K562 (cell line): ENCODE measurements around the gene BRME1. TPM values are rescaled to one million over a fixed set of nuclear protein-coding genes. Genes with fewer than 3 reads are reported as not detected.
A peak's percentile ranks its signal among the peaks of the same experiment; 100 is the strongest.

Source experiments
- ATAC-seq: fragments of 200-7000 bp; cut with Tn5 transposase; 3 replicates; pipeline ENCODE4 v1.9.1; 2020; ENCODE audit warnings: moderate library complexity
- BruUV-seq: library from RNA; stranded (reverse); fragments of 400-500 nt; replicated peaks from 2 replicates; lab custom pipeline; 2021; lab: Mats Ljungman, UMichigan
- CTCF ChIA-PET: fragments of 300-600 bp; formaldehyde crosslinking; extraction: SDS; loops from one replicate; lab custom pipeline; 2021; ENCODE audit warnings: low intra/inter-chr PET ratio; lab: Yijun Ruan, JAX
- POLR2A ChIA-PET: fragments of 300-600, 350-650 bp; sonication (Branson Sonifier 250); formaldehyde crosslinking; extraction: SDS; loops from one replicate; lab custom pipeline; 2021; ENCODE audit warnings: antibody characterized with exemption, inconsistent platforms; lab: Yijun Ruan, JAX
- DNase-seq, 4 experiments: peaks; one replicate each; pipeline versions ENCODE4 v3.0.0 to v3.0.0-alpha.2; 2011 to 2018; ENCODE audit warnings: low spot score in 3 of 4, mixed read lengths in 3 of 4; ENCODE audit errors: extremely low read depth in 1 of 4
- FAIRE-seq: peaks from 2 replicates; lab custom pipeline; 2011; peaks lifted over from hg19 to GRCh38; lab: Jason Lieb, UNC
- H2AFZ ChIP-seq: 2 replicates; pipeline ENCODE4 v1.6.0; 2011; ENCODE audit warnings: low read depth, low read length, control low read depth, inconsistent platforms
- H3K27ac ChIP-seq: fragments of 200-600 bp; 3 replicates; pipeline ENCODE4 v1.8.0; 2011; ENCODE audit warnings: low read depth, mild to moderate bottlenecking, control low read depth, inconsistent platforms, low read length, moderate library complexity, mixed read lengths; ENCODE audit errors: extremely low read depth
- H3K27me3 ChIP-seq, 2 experiments: fragments of 300-600 bp in 1 of 2; 2 replicates in 1 of 2; 3 replicates in 1 of 2; pipeline versions ENCODE4 v1.6.0 to v1.8.0; 2011; ENCODE audit warnings: inconsistent platforms in 2 of 2, low read length in 2 of 2, mild to moderate bottlenecking in 1 of 2, mixed read lengths in 1 of 2, moderate library complexity in 1 of 2; ENCODE audit not compliant: control insufficient read depth in 2 of 2, insufficient read depth in 2 of 2
- H3K36me3 ChIP-seq: fragments of 300-600 bp; 3 replicates; pipeline ENCODE4 v1.8.0; 2011; ENCODE audit warnings: mild to moderate bottlenecking, low read length, inconsistent platforms; ENCODE audit not compliant: control insufficient read depth, insufficient read depth
- H3K4me1 ChIP-seq, 2 experiments: fragments of 200-600 bp in 1 of 2; replicated peaks in 1 of 2; 2 replicates in 1 of 2; 3 replicates in 1 of 2; pipeline versions ENCODE4 v1.5.1 to v1.8.0; 2011; ENCODE audit warnings: inconsistent platforms in 2 of 2, low read length in 2 of 2, mild to moderate bottlenecking in 1 of 2, mixed read lengths in 1 of 2, moderate library complexity in 1 of 2; ENCODE audit not compliant: control insufficient read depth in 2 of 2, insufficient read depth in 2 of 2
- H3K4me2 ChIP-seq: 2 replicates; pipeline ENCODE4 v1.6.1; 2011; ENCODE audit warnings: low read length, control low read depth, inconsistent platforms, mixed read lengths; ENCODE audit not compliant: insufficient read depth
- H3K4me3 ChIP-seq: fragments of 200-600 bp; sonication (generic), shearing (Covaris generic); 2 replicates; pipeline ENCODE4 v1.5.1; 2016; ENCODE audit warnings: control low read depth, inconsistent platforms
- H3K79me2 ChIP-seq: fragments of 200-600 bp; 3 replicates; pipeline ENCODE4 v1.8.0; 2011; ENCODE audit warnings: low read length, inconsistent platforms; ENCODE audit not compliant: control insufficient read depth, insufficient read depth
- H3K9ac ChIP-seq, 2 experiments: 2 replicates each; pipeline versions ENCODE4 v1.6.0 to v1.6.1; 2011; ENCODE audit warnings: low read depth in 2 of 2, low read length in 2 of 2, control low read depth in 1 of 2, inconsistent platforms in 1 of 2, mild to moderate bottlenecking in 1 of 2, mixed read lengths in 1 of 2; ENCODE audit not compliant: insufficient read depth in 1 of 2
- H3K9me1 ChIP-seq: one replicate; pipeline ENCODE4 v1.6.0; 2011; ENCODE audit warnings: inconsistent platforms, mild to moderate bottlenecking, low read length, moderate library complexity; ENCODE audit not compliant: control insufficient read depth, insufficient read depth
- H3K9me3 ChIP-seq: replicated peaks from 2 replicates; pipeline ENCODE4 v1.5.1; 2011; ENCODE audit warnings: low read depth, low read length, inconsistent platforms; ENCODE audit not compliant: control insufficient read depth, insufficient read depth
- H4K20me1 ChIP-seq: replicated peaks from 2 replicates; pipeline ENCODE4 v1.6.1; 2011; ENCODE audit warnings: low read length, inconsistent platforms, mixed read lengths; ENCODE audit not compliant: control insufficient read depth, insufficient read depth
- CHCHD3 ChIP-seq: fragments of 250-450 bp; sonication (Bioruptor Pico); IDR thresholded peaks from 2 replicates; pipeline ENCODE4 v2.1.2; 2022; ENCODE audit warnings: mild to moderate bottlenecking
- E2F3 ChIP-seq: fragments of 250-450 bp; sonication (Bioruptor Pico); IDR thresholded peaks from 2 replicates; pipeline ENCODE4 v1.4.0; 2020; ENCODE audit warnings: mild to moderate bottlenecking
- ESRRA ChIP-seq: fragments of 450-650 bp; IDR thresholded peaks from 2 replicates; pipeline ENCODE4 v1.6.1; 2014; ENCODE audit warnings: low read depth, mild to moderate bottlenecking, moderate library complexity, borderline replicate concordance
- FOS ChIP-seq: IDR thresholded peaks from 3 replicates; pipeline ENCODE4 v1.6.1; 2011; ENCODE audit not compliant: insufficient read length; ENCODE audit errors: extremely low read depth
- FOXO4 ChIP-seq: fragments of 450-650 bp; formaldehyde crosslinking; IDR thresholded peaks from 2 replicates; pipeline ENCODE4 v1.4.0; 2020; ENCODE audit warnings: mild to moderate bottlenecking, moderate library complexity
- JUN ChIP-seq, 2 experiments: sonication (generic) in 1 of 2; formaldehyde crosslinking in 1 of 2; IDR thresholded peaks; 2 replicates each; pipeline versions ENCODE4 v1.6.1 to v1.8.0; 2012 to 2022; ENCODE audit warnings: borderline replicate concordance in 2 of 2, mild to moderate bottlenecking in 2 of 2, improper control_type of control experiment in 1 of 2, low read depth in 1 of 2, low read length in 1 of 2, missing genetic modification reagents in 1 of 2
- PHTF2 ChIP-seq: fragments of 250-450 bp; sonication (Bioruptor Pico); IDR thresholded peaks from 2 replicates; pipeline ENCODE4 v1.5.0; 2021; ENCODE audit warnings: mild to moderate bottlenecking
- POLR2G ChIP-seq: fragments of 200-400 bp; formaldehyde crosslinking; IDR thresholded peaks from 2 replicates; pipeline ENCODE4 v1.6.1; 2017; ENCODE audit warnings: low read depth, mild to moderate bottlenecking, antibody characterized with exemption, low read length, moderate library complexity
- SRF ChIP-seq, 2 experiments: fragments of 250-450, 450-650 bp in 1 of 2; sonication (Bioruptor Pico) in 1 of 2; sonication (generic) in 1 of 2; formaldehyde crosslinking; IDR thresholded peaks; 2 replicates each; pipeline versions ENCODE4 v1.5.0 to v1.5.1; 2020 to 2022; ENCODE audit warnings: mild to moderate bottlenecking in 1 of 2, missing genetic modification reagents in 1 of 2
- TOE1 ChIP-seq, 2 experiments: fragments of 450-650 bp in 1 of 2; sonication (generic) in 1 of 2; formaldehyde crosslinking in 1 of 2; IDR thresholded peaks; 2 replicates each; pipeline versions ENCODE4 v1.7.1 to v1.8.0; 2016 to 2022; ENCODE audit warnings: borderline replicate concordance in 2 of 2, mild to moderate bottlenecking in 2 of 2, antibody characterized with exemption in 1 of 2, inconsistent platforms in 1 of 2, low read depth in 1 of 2, missing genetic modification reagents in 1 of 2, moderate library complexity in 1 of 2
- ZNF124 ChIP-seq: sonication (generic); formaldehyde crosslinking; IDR thresholded peaks from 2 replicates; pipeline ENCODE4 v1.8.1; 2022; ENCODE audit warnings: missing genetic modification reagents
- ZNF445 ChIP-seq: fragments of 250-450 bp; sonication (Bioruptor Pico); IDR thresholded peaks from 2 replicates; pipeline ENCODE4 v1.4.0; 2020; ENCODE audit warnings: low read depth, mild to moderate bottlenecking, moderate library complexity
- WGBS: fragments of 100-300 bp; shearing (Covaris generic); methylation state at CpG from one replicate; pipeline ENCODE4 v1.1.6; 2016; ENCODE audit warnings: low coverage, mixed read lengths; ENCODE audit not compliant: insufficient coverage; ENCODE audit errors: missing lambda C conversion rate; 5-methylcytosine and 5-hydroxymethylcytosine counted together
- in situ Hi-C: fragments of 300-500 bp; cut with MboI; formaldehyde crosslinking; loops from 4 replicates; pipeline ENCODE4 v1.15.0; 2018; ENCODE audit warnings: inconsistent platforms, mixed read lengths
- intact Hi-C: fragments of 100-400 bp; cut with micrococcal nuclease; formaldehyde crosslinking; loops from 2 replicates; pipeline ENCODE4 v1.14.2; 2022
- polyA plus RNA-seq, 8 experiments: library from polyadenylated mRNA; depleted of rRNA in 4 of 8; stranded (reverse) in 5 of 8; unstranded in 3 of 8; fragments of >200 nt; fragmentation: Nextera tagmentation in 2 of 8; fragmentation: Illumina TruSeq in 1 of 8; extraction: Ambion mirVana in 2 of 8; extraction: Trizol in 1 of 8; gene quantifications; 2 replicates each; pipeline versions ENCODE4 v1.2.1 to v1.2.3, GENCODE V29; 2011 to 2014; ENCODE audit warnings: inconsistent platforms in 1 of 8, missing spikeins in 1 of 8
- total RNA-seq, 7 experiments: library from RNA; depleted of rRNA in 6 of 7; stranded (reverse); fragments of >200 nt in 6 of 7; fragmentation: Illumina TruSeq in 2 of 7; extraction: Trizol in 2 of 7; gene quantifications; 2 replicates each; pipeline versions ENCODE4 v1.2.1 to v1.2.3, GENCODE V29; 2011 to 2021; ENCODE audit warnings: low replicate concordance in 1 of 7

BRME1 gene
- total and polyA plus RNA-seq, 9 of the 15 experiments (the other 6 are each of a cell fraction or from before 2014, with no cell fraction given), result 0.75 to 6.1 (median 3.6) TPM

DNA sequence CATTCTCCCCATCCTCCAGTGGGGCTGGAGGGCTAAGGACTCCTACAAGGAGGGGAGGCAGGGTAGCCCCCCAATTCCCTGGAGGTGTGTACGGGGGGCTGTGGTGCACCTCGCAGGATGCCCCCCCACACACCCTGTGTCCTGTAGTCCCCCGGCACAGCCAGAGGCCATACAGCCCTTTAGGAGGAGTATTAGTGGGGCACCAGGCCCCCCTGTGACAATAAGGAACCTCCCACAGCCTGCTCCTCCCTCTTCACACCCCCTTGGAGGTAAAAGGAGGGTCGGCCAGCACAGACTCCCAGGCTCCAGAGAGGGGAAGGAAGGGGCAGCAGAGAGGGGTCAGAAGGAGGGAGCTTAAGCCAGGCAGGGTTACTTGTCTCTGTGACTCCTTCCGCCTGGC, 29.1 kb downstream of the BRME1 start, which contains the start of gene NANOS3:
Gene NANOS3 (plus strand): TSS at position 301 of the 400 bp plus-strand sequence. CDS start 115 bp downstream, outside the sequence.
- Histone ChIP-seq H3K27ac (no peak within 1 kb of the TSS), H4K20me1 (no peaks in the 10 kb centered on the region), H2AFZ (peak within 1 kb of the TSS; percentile 11; the same call in 1 of the 2 replicates), H3K4me2 (no peak within 1 kb of the TSS), H3K9ac (peak within 1 kb of the TSS in 1 of 2 experiments; percentile 68; a peak in 2 of 4 replicates), H3K79me2 (no peaks in the 10 kb centered on the region), H3K9me1 (no peaks in the 10 kb centered on the region), H3K9me3 (no peaks in the 10 kb centered on the region), H3K36me3 (no peaks in the 10 kb centered on the region), H3K27me3 (no peaks in the 10 kb centered on the region; a peak in 1 of 5 replicates), H3K4me3 (no peak within 1 kb of the TSS), H3K4me1 (peaks cover 21 to 50% of the 10 kb centered on the region in 2 experiments)
- intact Hi-C loops (no loop called here), in situ Hi-C loops (loop anchor here (5.0 to 10.0 kb wide), 2 partner anchors 470 to 608 kb away; no protein-coding TSS in a partner anchor)
- ChIA-PET CTCF (interaction anchor here (0.5 kb wide), 1 partner anchor 1205 kb away, joined by 3 read pairs; no protein-coding TSS in a partner anchor), POLR2A (interaction anchor here (0.9 kb wide), 1 partner anchor 145 kb away, joined by 4 read pairs; no protein-coding TSS in a partner anchor)
- ATAC-seq, result no peak
- no TSS peak for BruUV-seq
- no peak for DNase-seq
- 11% methylated on average over 4 of the region's 5 CpGs for WGBS
- TF ChIP-seq CHCHD3 (CRISPR knock-in tag) (no peak), POLR2G (no peak), ESRRA (no peak), FOS (no peak), PHTF2 (CRISPR knock-in tag) (no peak), JUN (IDR thresholded peaks at IDR 0.05; ENCODE audit: borderline replicate concordance, low read depth, low read length) (no peak), JUN (CRISPR knock-in tag; IDR thresholded peaks at IDR 0.05; ENCODE audit: borderline replicate concordance) (no peak), ZNF124 (no peak), TOE1 (IDR thresholded peaks at IDR 0.05; ENCODE audit: borderline replicate concordance) (no peak), TOE1 (CRISPR knock-in tag; IDR thresholded peaks at IDR 0.05; ENCODE audit: borderline replicate concordance, low read depth) (no peak), ZNF445 (CRISPR knock-in tag) (no peak), FOXO4 (no peak), E2F3 (CRISPR knock-in tag) (no peak), SRF (CRISPR knock-in tag; IDR thresholded peaks at IDR 0.05) (no peak)
- FAIRE-seq, result no peak
